CD4-positive, alpha-beta memory T cell (primary cell): ENCODE data around the gene OR2T35. TPM values are rescaled to one million over a fixed set of nuclear protein-coding genes. Genes with fewer than 3 reads are reported as not detected.

Experiments
- CTCF ChIA-PET: fragments of 350-600 bp; sonication (Branson Sonifier 250); formaldehyde crosslinking; loops from one replicate; lab custom pipeline; 2021; ENCODE audit warnings: inconsistent platforms; ENCODE audit not compliant: partially characterized antibody; lab: Charles Lee
- POLR2A ChIA-PET: fragments of 350-600 bp; sonication (Branson Sonifier 250); formaldehyde crosslinking; loops from one replicate; lab custom pipeline; 2021; ENCODE audit not compliant: partially characterized antibody; lab: Charles Lee
- DNase-seq, 5 donors: peaks; one replicate each; pipeline versions ENCODE4 v3.0.0 to v3.0.0-alpha.2; 2020 to 2022; ENCODE audit warnings: mixed read lengths in 1 of 5
- H3K27ac ChIP-seq: one replicate; pipeline ENCODE4 v1.7.0; 2013; ENCODE audit warnings: low read depth, low read length
- H3K27me3 ChIP-seq: 2 replicates; pipeline ENCODE4 v1.7.0; 2013; ENCODE audit warnings: mild to moderate bottlenecking, low read length, moderate library complexity; ENCODE audit not compliant: insufficient read depth
- H3K36me3 ChIP-seq: 2 replicates; pipeline ENCODE4 v1.7.0; 2013; ENCODE audit warnings: mild to moderate bottlenecking, low read length, moderate library complexity; ENCODE audit not compliant: insufficient read depth
- H3K4me1 ChIP-seq: 2 replicates; pipeline ENCODE4 v1.7.0; 2013; ENCODE audit warnings: mild to moderate bottlenecking, low read length, moderate library complexity; ENCODE audit not compliant: insufficient read depth
- H3K4me3 ChIP-seq, 2 donors: one replicate each; pipeline ENCODE4 v1.7.0; 2013; ENCODE audit warnings: low read length in 2 of 2, mild to moderate bottlenecking in 1 of 2
- H3K9me3 ChIP-seq, 2 donors: one replicate each; pipeline ENCODE4 v1.7.0; 2013; ENCODE audit warnings: low read length in 2 of 2, control low read depth in 1 of 2; ENCODE audit not compliant: control insufficient read depth in 1 of 2
- H3K27ac Mint-ChIP-seq, 7 donors: one replicate each; pipeline ENCODE4 v1.8.0; 2020 to 2021; ENCODE audit warnings: mixed read lengths in 7 of 7, mild to moderate bottlenecking in 6 of 7, inconsistent platforms in 3 of 7, moderate library complexity in 3 of 7
- H3K27me3 Mint-ChIP-seq, 2 donors: one replicate each; pipeline ENCODE4 v1.8.0; 2020 to 2021; ENCODE audit warnings: mixed read lengths in 2 of 2
- H3K36me3 Mint-ChIP-seq, 2 donors: one replicate each; pipeline ENCODE4 v1.8.0; 2020 to 2021; ENCODE audit warnings: mixed read lengths in 2 of 2, inconsistent platforms in 1 of 2, mild to moderate bottlenecking in 1 of 2
- H3K4me1 Mint-ChIP-seq, 4 donors: one replicate each; pipeline ENCODE4 v1.8.0; 2020 to 2021; ENCODE audit warnings: mixed read lengths in 4 of 4, mild to moderate bottlenecking in 1 of 4
- H3K4me3 Mint-ChIP-seq, 8 donors: one replicate each; pipeline ENCODE4 v1.8.0; 2020 to 2021; ENCODE audit warnings: mixed read lengths in 8 of 8, mild to moderate bottlenecking in 7 of 8, moderate library complexity in 6 of 8, inconsistent platforms in 3 of 8
- H3K9me3 Mint-ChIP-seq, 8 donors: one replicate each; pipeline ENCODE4 v1.8.0; 2020 to 2021; ENCODE audit warnings: mixed read lengths in 8 of 8, mild to moderate bottlenecking in 5 of 8, inconsistent platforms in 3 of 8, moderate library complexity in 1 of 8
- intact Hi-C: fragments of 100-400 bp; cut with micrococcal nuclease; formaldehyde crosslinking; loops from one replicate; pipeline ENCODE4 v1.15.1; 2023
- polyA plus RNA-seq, 2 donors: library from polyadenylated mRNA; unstranded; fragments of 300-500 nt; fragmentation: Illumina TruSeq; gene quantifications; one replicate each; pipeline ENCODE4 v1.2.3, GENCODE V29; 2021
- total RNA-seq, 2 experiments: library from RNA; stranded (reverse); gene quantifications; one replicate each; pipeline ENCODE4 v1.2.3, GENCODE V29; 2021

Gene OR2T35
- total and polyA plus RNA-seq, 4 experiments from 2014 or later, result not detected

DNA sequence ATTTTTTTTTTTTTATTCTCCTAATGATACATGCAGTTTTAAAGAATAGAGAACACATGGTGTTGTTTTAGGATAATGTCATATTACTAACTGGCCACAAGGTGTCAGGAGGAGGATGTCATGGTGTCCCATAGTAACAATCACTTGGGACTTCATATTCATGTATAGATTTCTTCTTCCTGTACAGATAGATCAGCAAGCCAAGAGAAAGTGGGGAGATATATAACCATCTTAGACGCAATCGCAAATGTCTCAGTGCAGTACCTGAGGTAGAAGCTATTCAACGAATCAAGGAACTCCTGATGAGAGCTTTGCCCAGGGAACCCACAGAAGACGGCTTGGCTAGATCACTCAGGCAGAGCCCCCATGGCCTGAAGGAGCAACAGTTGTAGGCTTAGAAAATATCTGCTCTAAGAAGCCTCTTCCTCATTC is 22.5 kb downstream of the OR2T35 start:
- Mint-ChIP-seq H3K4me1 (peaks cover 0 to 7% (median 3%) of the 10 kb centered on the region in 4 donors), H3K36me3 (no peaks in the 10 kb centered on the region), H3K27ac (no peak overlapping the region), H3K27me3 (no peaks in the 10 kb centered on the region), H3K9me3 (no peaks in the 10 kb centered on the region), H3K4me3 (no peak overlapping the region)
- Histone ChIP-seq H3K27ac (no peak overlapping the region), H3K36me3 (no peaks in the 10 kb centered on the region), H3K9me3 (no peaks in the 10 kb centered on the region), H3K4me1 (no peaks in the 10 kb centered on the region), H3K4me3 (no peak overlapping the region), H3K27me3 (no peaks in the 10 kb centered on the region)
- intact Hi-C loops, result loop anchor here (1.0 kb wide), 2 partner anchors 64 to 185 kb away; no protein-coding TSS in a partner anchor
- ChIA-PET CTCF (interaction anchor here (1.1 to 2.9 kb wide), 3 partner anchors 11 to 188 kb away, joined by 3 to 12 read pairs (median 3); no protein-coding TSS in a partner anchor), POLR2A (no interaction called here)
- DNase-seq, result peak in 4 of 5 donors; percentile 3 to 26 (median 16)

DNA sequence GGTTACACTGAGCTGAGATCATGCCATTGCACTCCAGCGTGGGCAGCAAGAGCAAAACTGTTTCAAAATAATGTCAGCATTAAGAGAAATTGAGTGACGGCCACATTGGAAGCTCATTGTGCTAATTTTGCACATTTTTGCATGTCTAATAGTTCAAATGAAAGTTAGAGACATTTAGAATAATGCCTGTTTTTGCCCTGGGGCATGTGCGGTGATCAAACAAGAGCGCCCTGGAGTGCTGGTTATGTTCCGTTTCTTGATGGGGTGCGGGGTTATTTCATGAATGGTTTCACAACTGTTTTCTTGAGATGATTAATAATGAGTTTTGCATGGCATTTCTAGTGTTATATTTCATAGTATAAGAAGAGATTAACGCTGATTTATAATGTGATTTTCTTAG is 23.3 kb downstream of the OR2T35 start:
- ChIA-PET POLR2A (no interaction called here), CTCF (interaction anchor here (1.4 to 2.9 kb wide), 2 partner anchors 10 to 185 kb away, joined by 3 to 12 read pairs; no protein-coding TSS in a partner anchor)
- Mint-ChIP-seq H3K4me3 (no peak overlapping the region), H3K27ac (no peak overlapping the region), H3K27me3 (no peaks in the 10 kb centered on the region), H3K36me3 (no peaks in the 10 kb centered on the region), H3K9me3 (no peaks in the 10 kb centered on the region), H3K4me1 (peaks cover 0 to 7% (median 3%) of the 10 kb centered on the region in 4 donors)
- Histone ChIP-seq H3K4me1 (no peaks in the 10 kb centered on the region), H3K9me3 (no peaks in the 10 kb centered on the region), H3K27me3 (no peaks in the 10 kb centered on the region), H3K4me3 (no peak overlapping the region), H3K27ac (no peak overlapping the region), H3K36me3 (no peaks in the 10 kb centered on the region)
- intact Hi-C loops, result loop anchor here (1.0 kb wide), 2 partner anchors 65 to 186 kb away; no protein-coding TSS in a partner anchor
- DNase-seq, result no peak

DNA sequence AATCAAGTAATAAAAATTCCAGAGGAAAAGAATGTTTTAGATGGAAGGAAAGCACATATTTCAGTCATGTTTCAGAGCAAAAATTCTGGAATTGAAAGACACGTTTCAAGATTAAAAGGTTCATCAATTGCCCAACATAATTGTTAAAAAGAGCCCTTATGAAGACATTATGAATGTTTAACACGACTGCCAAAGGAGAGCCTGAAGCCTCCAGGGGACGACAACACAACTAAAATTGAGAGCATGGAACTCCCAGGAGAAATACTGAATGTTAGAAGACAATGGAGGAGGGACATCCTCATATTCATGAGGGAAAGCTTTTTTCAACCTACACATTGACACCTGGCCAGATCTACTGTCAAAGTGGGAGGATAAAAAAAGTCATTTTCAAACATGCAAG is 26.2 kb downstream of the OR2T35 start:
- intact Hi-C loops, result loop anchor here (10.0 kb wide), 1 partner anchor 374 kb away; no protein-coding TSS in a partner anchor
- CTCF ChIA-PET, result interaction anchor here (1.7 to 1.9 kb wide), 2 partner anchors 186 to 201 kb away, joined by 3 to 6 read pairs; no protein-coding TSS in a partner anchor
- POLR2A ChIA-PET, result no interaction called here

DNA sequence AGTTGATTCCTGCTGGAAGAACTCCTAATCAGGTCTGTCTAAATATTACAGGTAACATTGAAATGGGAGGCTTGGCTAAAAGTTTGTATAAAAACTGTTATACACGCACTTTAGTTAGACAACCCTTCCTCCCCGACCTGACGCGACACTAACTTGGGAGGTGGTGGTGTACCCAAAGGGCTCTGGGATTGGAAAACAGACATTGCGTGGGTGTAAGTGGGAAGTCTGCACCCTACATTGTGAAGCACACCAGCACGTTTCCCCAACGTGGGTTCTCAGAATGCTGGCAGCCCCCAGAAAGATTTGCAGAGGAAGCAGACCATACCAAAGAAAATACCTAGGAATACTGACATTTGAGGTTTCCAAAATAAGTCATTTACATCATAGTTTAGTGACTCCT is 27.0 kb downstream of the OR2T35 start:
- H3K4me3 Mint-ChIP-seq, result no peak overlapping the region
- ChIA-PET CTCF (interaction anchor here (0.6 to 1.7 kb wide), 4 partner anchors 11 to 305 kb away, joined by 3 read pairs; no protein-coding TSS in a partner anchor), POLR2A (no interaction called here)
- peaks cover 0 to 2% of the 10 kb centered on the region in 2 donors for H3K27me3 Mint-ChIP-seq
- intact Hi-C loops, result loop anchor here (10.0 kb wide), 1 partner anchor 373 kb away; no protein-coding TSS in a partner anchor
- Histone ChIP-seq H3K36me3 (no peaks in the 10 kb centered on the region), H3K27me3 (no peaks in the 10 kb centered on the region), H3K4me3 (no peak overlapping the region), H3K27ac (no peak overlapping the region), H3K9me3 (no peaks in the 10 kb centered on the region), H3K4me1 (no peaks in the 10 kb centered on the region)
- no peak overlapping the region for H3K27ac Mint-ChIP-seq
- H3K36me3 Mint-ChIP-seq, result no peaks in the 10 kb centered on the region
- peaks cover 0 to 7% (median 5%) of the 10 kb centered on the region in 4 donors for H3K4me1 Mint-ChIP-seq
- no peak for DNase-seq
- H3K9me3 Mint-ChIP-seq, result no peaks in the 10 kb centered on the region

More for the DNA sequence above, 26.2 kb downstream of the OR2T35 start:
- H3K27ac Mint-ChIP-seq, result no peak overlapping the region
- H3K27me3 ChIP-seq, result no peaks in the 10 kb centered on the region
- H3K36me3 ChIP-seq, result no peaks in the 10 kb centered on the region
- no peaks in the 10 kb centered on the region for H3K4me1 ChIP-seq
- H3K4me3 ChIP-seq, result no peak overlapping the region
- no peaks in the 10 kb centered on the region for H3K9me3 Mint-ChIP-seq
- H3K4me3 Mint-ChIP-seq, result no peak overlapping the region
- DNase-seq, result peak in 4 of 5 donors; percentile 11 to 34 (median 24)
- H3K36me3 Mint-ChIP-seq, result no peaks in the 10 kb centered on the region
- H3K4me1 Mint-ChIP-seq, result peaks cover 0 to 7% (median 5%) of the 10 kb centered on the region in 4 donors
- peaks cover 0 to 2% of the 10 kb centered on the region in 2 donors for H3K27me3 Mint-ChIP-seq
- no peaks in the 10 kb centered on the region for H3K9me3 ChIP-seq
- no peak overlapping the region for H3K27ac ChIP-seq

DNA sequence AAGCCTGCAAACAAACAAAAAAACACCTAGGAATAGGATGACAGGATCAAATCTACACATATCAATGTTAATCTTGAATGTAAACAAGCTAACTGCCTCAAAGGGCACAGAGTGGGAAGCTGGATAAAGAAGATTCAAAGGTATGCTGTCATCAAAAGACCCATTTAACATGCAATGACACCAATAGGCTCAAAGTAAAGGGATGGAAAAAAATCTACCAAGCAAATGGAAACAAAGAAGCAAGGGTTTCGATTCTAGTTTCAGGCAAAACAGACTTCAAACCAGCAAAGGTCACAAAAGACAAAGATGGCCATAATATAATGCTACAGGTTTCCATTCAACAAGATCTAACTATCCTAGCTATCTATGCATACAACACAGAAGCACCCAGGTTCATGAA is 31.3 kb downstream of the OR2T35 start:
- no peak overlapping the region for H3K27ac Mint-ChIP-seq
- CTCF ChIA-PET, result interaction anchor here (1.0 to 1.6 kb wide), 3 partner anchors 11 to 203 kb away, joined by 3 to 5 read pairs (median 3); no protein-coding TSS in a partner anchor
- H3K4me3 ChIP-seq, result no peak overlapping the region

DNA sequence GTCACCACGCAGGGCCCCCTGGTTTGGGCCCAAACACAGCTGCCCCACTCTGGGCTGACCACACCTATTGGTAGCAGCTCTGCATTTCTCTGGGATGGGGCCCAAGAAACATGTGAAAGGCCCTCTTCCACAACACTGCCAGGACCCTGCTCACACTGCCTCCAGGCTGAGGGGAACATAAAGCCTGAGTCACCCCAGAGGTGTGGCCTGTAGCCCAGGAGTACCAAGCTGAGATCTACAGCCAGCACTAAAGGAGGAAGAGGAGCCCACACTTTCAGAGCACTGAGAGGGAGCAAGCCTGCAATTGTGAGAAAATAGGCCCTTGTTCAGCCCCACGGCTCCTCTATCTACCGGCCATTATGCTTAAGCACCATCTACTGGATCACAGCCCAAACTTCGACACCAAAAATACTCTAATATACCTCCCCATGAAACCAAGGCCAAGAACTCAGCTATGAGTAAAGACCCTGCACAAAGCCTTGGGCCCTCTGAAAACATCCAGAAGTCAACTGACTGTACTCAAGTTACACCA is 33.1 kb downstream of the OR2T35 start:
- no peak for DNase-seq
- Mint-ChIP-seq H3K9me3 (no peaks in the 10 kb centered on the region), H3K27me3 (peaks cover 0 to 2% of the 10 kb centered on the region in 2 donors), H3K4me3 (no peak overlapping the region), H3K36me3 (no peaks in the 10 kb centered on the region), H3K4me1 (peaks cover 0 to 4% (median 0%) of the 10 kb centered on the region in 4 donors), H3K27ac (peak overlapping the region in 1 of 7 donors; percentile 6)
- H3K27me3 ChIP-seq, result no peaks in the 10 kb centered on the region
- POLR2A ChIA-PET, result no interaction called here
- no peak overlapping the region for H3K27ac ChIP-seq
- intact Hi-C loops, result loop anchor here (10.0 kb wide), 1 partner anchor 367 kb away; no protein-coding TSS in a partner anchor
- no peaks in the 10 kb centered on the region for H3K4me1 ChIP-seq
- CTCF ChIA-PET, result interaction anchor here (0.8 to 1.3 kb wide), 3 partner anchors 10 to 207 kb away, joined by 3 to 4 read pairs (median 4); no protein-coding TSS in a partner anchor
- no peaks in the 10 kb centered on the region for H3K36me3 ChIP-seq
- no peak overlapping the region for H3K4me3 ChIP-seq
- no peaks in the 10 kb centered on the region for H3K9me3 ChIP-seq

More for the DNA sequence above, 31.3 kb downstream of the OR2T35 start:
- Histone ChIP-seq H3K4me1 (no peaks in the 10 kb centered on the region), H3K36me3 (no peaks in the 10 kb centered on the region), H3K9me3 (no peaks in the 10 kb centered on the region), H3K27ac (no peak overlapping the region), H3K27me3 (no peaks in the 10 kb centered on the region)
- DNase-seq, result no peak
- POLR2A ChIA-PET, result no interaction called here
- no peak overlapping the region for H3K4me3 Mint-ChIP-seq
- intact Hi-C loops, result loop anchor here (10.0 kb wide), 1 partner anchor 369 kb away; no protein-coding TSS in a partner anchor
- H3K9me3 Mint-ChIP-seq, result no peaks in the 10 kb centered on the region
- peaks cover 0 to 4% (median 3%) of the 10 kb centered on the region in 4 donors for H3K4me1 Mint-ChIP-seq
- H3K36me3 Mint-ChIP-seq, result no peaks in the 10 kb centered on the region
- peaks cover 0 to 2% of the 10 kb centered on the region in 2 donors for H3K27me3 Mint-ChIP-seq

DNA sequence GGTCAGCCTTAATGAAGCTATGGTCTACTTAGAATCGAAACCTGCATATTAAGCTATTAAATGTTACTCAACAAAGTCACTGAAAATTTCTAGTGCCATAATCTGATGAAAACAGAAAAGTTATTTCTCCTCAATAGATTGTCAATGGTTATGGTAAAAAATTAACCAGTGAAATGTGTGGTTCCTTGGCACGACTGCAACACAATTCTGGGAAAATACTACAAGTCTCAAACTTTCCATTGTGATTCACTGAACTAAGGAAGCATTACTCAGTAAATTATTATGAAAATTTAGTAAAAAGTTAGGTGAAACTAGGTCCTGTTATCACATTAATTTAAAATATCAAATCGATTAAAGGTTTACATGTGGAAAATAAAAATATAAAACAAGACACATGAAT is 34.8 kb downstream of the OR2T35 start:
- Mint-ChIP-seq H3K27me3 (peaks cover 0 to 2% of the 10 kb centered on the region in 2 donors), H3K27ac (no peak overlapping the region), H3K9me3 (peaks cover 0 to 4% (median 0%) of the 10 kb centered on the region in 8 donors), H3K4me1 (no peaks in the 10 kb centered on the region), H3K36me3 (no peaks in the 10 kb centered on the region), H3K4me3 (no peak overlapping the region)
- ChIA-PET POLR2A (no interaction called here), CTCF (interaction anchor here (1.8 to 2.4 kb wide), 2 partner anchors 10 to 206 kb away, joined by 7 to 8 read pairs; no protein-coding TSS in a partner anchor)
- Histone ChIP-seq H3K27me3 (no peaks in the 10 kb centered on the region), H3K27ac (no peak overlapping the region), H3K9me3 (no peaks in the 10 kb centered on the region), H3K4me3 (no peak overlapping the region), H3K36me3 (no peaks in the 10 kb centered on the region), H3K4me1 (no peaks in the 10 kb centered on the region)
- no peak for DNase-seq
- intact Hi-C loops, result loop anchor here (10.0 kb wide), 1 partner anchor 366 kb away; no protein-coding TSS in a partner anchor
